ENCODE data around the gene SETD2.

Gene SETD2

DNA sequence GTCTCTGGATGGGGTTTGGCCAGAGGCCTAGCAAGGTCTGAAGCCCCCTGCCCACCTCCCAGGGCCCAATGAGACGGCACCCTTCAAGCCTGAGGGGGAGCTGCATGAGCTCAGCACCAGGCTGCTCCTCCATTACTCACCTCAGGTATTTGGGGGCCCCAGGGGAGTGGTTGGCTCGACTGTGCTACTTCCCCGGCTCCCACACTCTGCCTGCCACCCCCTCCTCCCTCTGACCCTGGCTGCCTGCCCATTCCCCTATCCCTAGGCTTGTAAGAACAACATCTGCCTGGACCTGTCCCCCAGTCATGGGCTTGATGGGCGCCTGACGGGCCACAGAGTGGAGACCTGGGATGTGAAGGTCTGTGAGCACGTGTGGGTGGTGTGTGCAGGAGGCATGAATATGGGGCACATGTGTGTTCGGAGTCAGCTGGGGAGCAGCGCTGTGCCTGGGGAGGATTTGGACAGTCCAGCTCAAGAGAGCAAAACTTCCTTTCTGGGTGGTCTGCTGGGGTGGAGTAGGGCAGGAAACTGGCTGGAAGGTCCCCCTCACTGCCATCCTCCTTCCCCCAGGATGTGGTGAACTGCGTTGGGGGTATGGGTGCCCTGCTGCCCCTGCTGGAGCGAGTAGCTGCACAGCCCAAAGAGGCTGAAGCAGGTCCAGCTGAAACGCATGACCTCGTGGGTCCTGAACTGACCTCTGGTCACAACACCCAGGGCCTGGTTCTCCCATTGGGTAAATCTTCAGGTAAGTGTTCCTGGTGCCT is 167.0 kb downstream of the SETD2 start:
- no peak for DNase-seq (ENCODE audit: low read depth)

DNA sequence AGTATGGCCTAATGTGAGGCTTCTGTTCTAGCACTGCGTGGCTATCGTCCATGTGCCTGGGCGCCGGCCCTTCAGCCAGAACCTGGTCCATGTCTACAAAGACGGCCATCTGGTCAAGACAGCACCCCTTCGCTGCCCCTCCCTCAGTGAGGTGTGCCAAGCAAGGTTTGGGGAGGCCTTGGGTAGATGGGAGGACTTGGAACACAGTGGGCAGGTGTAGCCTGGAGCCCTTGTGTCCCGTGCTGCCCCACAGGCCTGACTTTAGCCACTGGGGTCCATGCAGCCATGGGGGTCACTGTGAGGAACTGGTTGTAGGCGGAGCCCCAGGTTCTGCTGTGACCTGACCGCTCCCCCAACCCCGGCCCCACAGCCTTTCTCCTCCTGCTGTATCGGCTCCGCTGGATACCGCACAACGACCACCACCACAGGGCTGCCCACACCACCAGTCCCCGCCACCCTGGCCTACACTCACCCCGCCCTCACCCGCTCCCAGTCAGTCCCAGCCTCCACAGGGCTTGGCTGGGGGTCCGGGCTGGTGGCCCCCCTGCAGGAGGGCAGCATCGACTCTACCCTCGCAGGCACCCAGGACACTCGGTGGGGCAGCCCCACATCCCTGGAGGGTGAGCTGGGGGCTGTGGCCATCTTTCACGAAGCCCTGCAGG is 167.9 kb downstream of the SETD2 start:
- no peak for DNase-seq (ENCODE audit: low read depth)

DNA sequence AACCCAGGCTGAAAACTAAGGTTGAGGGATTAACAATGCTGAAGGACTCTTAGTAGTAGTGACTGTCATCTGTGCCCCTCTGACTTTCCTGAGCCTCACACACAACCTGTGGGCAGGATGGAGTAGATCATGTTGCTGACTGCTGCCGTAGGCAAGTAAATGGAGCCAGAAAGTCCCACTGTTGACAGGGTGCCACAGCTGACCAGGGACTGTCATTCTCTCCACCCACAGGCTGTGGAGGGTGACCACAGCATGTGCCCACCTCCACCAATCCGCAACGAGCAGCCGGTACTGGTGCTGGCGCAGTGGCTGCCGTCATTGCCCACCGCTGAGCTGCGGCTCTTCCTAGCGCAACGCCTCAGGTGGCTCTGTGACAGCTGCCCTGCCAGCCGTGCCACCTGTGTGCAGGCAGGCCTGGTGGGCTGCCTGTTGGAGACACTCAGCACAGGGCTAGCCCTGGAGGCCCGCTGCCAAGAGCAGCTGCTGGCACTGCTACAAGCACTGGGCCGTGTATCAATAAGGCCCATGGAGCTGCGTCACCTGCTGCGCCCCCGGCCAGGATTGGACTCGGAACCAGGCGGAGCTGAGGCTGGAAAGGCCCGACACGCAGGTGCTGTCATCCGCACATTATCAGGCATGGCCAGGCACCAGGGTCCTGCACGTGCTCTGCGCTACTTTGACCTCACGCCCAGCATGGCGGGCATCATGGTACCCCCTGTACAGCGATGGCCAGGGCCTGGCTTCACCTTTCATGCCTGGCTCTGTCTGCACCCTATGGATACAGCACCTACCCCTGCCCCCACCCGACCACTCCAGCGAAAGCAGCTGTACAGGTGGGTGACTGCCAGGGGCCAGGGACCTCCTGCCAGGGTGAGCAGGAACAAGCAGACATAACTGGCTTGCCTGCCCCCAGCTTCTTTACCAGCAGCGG is 168.8 kb downstream of the SETD2 start:
- no peak for DNase-seq (ENCODE audit: low read depth)

DNA sequence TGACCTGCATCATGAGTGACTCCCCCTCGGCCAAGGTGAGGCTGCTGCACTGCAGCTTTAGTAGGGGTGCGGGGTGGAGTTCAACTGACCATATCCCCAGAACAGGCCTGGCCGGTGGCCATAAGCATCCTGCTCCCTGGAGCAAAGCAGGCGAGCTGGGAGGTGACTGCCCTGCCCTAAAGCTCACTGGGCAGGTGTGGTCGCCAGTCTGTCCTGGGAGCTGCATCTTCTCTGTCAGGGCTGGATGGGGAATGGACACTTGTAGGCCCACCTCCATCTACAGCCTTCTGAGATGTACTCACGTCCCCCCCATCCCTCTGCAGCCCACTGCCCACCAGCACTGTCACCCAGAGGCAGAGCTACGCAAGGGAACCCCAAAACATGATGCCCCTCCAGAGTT is 169.9 kb downstream of the SETD2 start:
- DNase-seq (ENCODE audit: low read depth): no peak

DNA sequence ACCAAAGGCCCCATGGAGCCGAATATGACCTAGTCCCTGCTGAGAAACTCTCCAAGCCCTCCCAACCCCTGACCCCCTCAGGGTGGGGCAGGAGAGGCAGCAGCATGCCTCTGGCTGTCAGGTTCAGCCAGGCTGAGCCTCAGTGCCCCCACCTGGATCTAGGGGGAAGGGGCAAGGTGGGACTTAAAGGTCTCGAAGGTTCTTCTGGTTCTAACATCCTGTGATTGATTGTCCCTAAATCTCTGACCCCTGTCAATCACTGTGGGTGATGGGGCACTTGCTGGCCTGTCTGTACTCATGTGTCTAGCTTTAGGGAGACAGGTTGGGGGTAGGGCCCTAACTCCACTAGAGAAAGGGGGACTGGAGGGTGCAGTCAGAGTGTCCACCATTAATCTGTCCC is 170.6 kb downstream of the SETD2 start:
- no peak for DNase-seq (ENCODE audit: low read depth)

DNA sequence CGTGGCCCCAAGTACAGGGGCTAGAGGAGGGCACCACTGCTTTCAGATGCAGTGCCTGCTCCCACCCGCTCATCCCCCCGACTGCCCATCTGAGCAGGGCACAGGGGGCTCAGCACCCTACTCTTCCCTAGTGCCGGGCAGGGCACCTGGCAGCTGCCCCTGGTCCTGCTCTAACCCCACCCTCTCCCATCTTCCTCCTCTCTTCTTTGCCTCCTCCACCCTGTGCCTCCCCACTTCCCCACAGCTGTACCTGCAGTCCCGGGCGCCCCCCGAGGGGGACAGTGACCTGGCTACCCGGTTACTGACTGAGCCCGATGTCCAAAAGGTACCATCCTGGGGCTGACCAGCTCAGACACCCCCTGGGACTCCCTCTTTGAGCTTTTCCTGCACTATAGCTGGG is 171.7 kb downstream of the SETD2 start:
- DNase-seq (ENCODE audit: low read depth): no peak

DNA sequence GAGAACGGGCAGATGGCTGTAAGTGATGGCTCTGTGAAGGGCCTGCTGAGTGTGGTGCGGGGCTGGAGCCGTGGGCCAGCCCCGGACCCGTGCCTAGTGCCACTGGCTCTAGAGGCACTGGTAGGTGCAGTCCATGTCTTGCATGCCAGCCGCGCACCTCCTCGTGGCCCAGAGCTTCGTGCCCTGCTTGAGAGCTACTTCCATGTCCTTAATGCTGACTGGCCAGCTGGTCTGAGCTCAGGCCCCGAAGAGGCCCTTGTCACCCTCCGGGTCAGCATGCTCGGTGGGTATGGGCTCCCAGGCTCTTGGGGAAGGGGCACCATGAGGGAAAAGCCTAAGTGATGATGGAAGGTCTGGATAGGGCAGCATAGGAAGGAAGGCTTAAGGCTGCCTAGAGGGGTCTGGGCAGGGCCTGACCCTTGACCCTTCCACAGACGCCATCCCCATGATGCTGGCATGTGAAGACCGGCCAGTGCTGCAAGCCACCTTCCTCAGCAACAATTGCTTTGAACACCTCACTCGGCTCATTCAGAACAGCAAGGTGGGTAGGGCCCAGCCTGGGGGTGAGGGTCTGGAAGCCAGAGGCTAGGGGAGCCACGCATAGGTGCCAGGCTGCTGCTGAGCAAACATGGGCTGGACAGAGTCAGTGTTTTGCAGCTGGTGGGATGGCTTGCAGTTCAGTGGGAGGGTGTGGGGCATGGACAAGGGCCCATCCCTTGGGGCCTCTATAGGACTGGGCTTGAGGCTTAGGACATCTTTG is 172.3 kb downstream of the SETD2 start:
- DNase-seq (ENCODE audit: low read depth): no peak

DNA sequence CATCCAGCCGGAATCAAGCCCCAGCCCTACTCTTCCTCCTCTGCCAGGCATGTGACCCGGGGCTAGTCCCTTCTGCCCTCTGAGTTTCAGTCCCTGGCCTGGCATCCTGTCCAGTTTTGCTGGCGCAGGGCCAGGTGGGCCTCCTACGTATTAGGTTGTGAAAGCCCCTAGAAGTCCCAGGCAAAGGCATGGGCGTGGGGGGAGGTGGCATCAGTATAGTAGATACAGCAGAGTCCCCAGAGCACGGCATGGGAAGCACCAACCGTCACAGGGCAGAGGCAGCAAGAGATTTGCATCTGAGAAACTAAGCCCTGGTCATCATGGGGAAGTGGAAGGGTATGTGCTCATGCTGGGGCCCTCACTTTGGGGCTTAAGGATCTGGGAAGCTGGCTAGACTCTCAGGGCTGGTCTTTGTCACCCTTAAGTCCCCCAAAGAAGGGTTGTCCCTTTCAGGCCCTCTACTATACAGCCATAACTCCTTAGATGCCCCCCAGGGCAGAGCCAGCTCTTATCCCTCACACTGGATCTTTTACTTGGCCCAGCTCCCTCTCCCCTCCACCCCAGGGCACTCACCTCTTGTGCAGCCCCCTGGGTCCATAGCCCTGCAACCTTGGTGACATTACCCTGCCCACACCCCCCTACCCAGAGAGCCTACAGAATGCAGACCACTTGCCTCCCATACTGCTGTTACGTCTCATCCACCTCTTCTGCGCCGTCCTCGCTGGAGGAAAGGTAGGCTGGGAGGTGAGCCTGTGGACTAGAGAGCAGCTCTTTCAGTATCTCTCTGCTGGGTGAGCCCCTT is 173.1 kb downstream of the SETD2 start:
- no peak for DNase-seq (ENCODE audit: low read depth)

DNA sequence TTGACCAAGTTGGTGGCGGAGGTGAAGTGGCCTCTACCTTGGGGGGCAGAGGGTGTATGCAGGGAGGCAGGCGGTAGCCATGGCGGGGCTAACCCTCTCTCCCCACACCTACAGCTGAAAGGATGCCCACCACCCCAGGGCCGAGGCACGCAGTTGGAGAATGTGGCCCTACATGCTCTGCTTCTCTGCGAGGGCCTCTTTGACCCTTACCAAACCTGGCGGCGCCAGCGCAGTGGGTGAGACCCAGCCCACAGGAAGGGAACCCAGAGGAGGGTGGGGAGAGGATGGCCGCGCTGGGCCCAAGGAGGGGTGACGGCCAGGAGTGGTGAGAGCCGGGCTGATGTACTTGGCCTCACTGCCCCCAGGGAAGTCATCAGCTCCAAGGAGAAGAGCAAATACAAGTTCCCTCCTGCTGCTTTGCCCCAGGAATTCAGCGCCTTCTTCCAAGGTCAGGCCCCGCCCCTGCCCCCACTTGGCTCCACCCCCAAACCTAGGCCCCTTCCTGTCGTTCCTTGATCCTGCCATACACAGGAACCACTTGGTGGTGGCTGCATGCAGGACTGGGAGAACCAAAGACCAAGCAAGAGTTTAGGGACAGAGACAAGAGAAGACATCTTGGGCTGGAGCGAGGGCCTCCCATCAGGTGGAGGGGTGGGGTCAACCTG is 174.6 kb downstream of the SETD2 start:
- DNase-seq (ENCODE audit: low read depth): no peak

DNA sequence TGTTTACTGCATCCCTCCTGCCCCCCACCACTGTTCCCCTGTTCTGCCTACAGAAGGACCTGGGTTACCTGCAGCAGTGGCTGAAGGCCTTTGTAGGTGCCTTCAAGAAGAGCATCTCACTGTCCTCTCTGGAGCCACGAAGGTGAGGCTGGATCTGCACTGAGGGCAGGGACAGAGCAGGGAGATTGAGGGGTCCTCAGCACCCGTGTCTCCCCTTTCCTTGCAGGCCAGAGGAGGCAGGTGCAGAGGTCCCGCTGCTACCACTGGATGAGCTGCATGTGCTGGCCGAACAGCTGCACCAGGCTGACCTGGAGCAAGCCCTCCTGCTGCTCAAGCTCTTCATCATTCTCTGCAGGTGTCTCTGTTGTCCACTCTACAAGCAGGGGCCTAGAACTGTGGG is 175.3 kb downstream of the SETD2 start:
- no peak for DNase-seq (ENCODE audit: low read depth)

DNA sequence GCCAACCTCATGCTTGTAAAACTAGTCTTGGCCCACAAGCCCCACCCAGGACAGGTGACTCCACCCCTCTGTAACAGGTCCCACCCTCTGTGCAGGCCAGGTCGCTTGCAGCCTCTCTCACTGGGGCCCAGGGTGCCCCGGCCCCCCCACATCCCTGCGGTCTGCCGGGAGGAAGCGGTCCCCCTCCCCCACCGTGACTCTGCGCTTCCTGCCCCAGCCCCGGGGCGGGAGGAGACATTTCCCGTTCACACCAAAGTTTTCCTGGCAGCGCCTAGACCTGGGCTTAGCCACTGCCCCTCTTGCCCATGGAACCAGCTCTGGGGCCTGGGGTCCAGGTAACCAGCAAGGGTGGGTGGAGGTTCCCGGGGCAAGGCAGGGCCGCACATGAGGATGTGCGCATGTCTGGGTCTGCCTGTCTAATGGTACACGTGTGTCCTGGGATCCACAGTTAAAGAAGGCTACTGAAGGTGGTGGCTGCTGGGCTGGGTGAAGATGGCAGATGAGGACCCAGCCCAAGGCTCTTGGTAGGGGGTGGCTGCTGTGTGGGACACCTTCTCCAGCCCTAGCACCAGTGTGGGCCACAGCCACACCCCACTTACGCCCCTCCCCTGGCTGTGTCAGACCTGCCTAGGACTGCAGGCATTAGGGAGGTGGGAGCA is 176.0 kb downstream of the SETD2 start:
- DNase-seq (ENCODE audit: low read depth): peak; percentile 80

DNA sequence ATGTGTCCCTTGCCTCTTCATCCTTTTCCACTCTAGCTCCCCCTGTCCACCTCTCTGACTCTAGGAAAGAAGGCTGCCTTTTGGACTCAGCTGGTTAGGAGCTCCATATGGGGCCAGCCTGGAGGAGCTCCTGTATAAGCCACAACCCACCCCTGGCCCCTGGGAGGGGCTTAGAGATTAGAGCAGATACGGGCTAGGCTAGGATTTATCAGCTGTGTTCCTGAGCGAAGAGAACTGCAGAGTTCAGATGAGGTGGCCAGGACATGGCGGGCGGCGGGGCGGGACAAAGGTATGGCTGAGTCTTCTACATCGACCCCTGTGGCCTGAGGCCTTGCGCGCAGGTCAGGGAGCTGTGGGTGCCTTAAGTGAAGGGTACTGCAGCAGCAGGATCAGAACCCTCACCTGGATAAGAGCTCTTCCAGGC is 176.6 kb downstream of the SETD2 start:
- DNase-seq (ENCODE audit: low read depth): no peak

DNA sequence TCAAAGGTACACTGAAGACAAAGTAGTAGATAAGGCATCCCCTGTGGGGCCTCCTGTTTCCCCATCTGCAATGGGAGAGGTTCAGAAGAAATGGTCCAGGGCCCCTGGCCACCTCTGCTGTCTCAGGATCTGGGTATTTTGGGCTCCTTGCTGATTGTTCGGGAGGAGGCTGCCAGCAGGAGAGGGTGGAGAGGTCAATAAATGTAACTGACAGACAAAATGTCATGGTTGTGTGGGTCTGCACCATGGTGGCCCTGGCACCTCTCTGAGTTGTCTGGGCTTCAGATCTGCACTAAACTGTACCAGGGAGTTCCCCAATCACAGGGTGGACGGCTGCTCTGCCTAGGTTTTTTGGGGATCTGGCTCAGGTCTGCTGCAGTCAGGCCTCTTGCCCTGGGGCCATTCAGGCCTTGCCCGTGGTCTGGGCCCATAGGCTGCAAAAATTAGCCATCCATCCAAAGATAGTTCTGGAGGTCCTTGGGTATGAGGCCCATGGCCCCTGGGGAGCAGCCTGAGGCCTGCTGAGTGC is 177.1 kb downstream of the SETD2 start:
- DNase-seq (ENCODE audit: low read depth): no peak

DNA sequence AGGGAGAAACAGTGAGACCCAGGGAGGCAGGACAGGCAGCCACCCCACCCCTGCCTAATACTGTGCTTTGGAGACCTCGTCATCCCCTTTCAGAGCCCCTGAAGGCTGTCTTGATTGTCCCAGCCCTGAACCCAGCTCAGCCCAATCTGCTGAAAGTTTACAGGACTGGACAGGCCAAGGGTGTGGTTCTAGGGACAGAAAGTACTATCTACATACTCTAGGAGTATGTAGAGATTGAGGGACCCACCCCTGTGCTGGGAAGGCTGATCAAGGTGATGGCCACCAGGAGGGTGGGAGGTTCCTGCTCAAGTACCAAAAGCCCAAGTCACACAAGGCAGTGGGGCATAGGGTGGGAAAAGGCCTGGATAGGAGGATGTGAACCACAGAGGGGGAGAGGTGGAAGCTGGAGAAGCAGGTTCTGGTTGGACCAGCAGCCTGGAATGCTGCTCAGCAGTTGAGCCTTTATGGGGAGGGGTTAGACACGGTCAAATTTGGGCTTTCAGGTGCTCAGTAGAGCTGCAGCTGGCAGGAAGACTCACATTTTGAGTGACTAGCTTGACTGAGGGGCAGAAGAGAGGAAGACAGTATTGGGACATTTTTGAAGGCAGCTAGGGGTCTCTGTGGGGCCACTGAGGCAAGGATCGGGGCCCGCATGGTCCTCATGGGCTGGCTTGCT is 177.7 kb downstream of the SETD2 start:
- DNase-seq (ENCODE audit: low read depth): no peak

DNA sequence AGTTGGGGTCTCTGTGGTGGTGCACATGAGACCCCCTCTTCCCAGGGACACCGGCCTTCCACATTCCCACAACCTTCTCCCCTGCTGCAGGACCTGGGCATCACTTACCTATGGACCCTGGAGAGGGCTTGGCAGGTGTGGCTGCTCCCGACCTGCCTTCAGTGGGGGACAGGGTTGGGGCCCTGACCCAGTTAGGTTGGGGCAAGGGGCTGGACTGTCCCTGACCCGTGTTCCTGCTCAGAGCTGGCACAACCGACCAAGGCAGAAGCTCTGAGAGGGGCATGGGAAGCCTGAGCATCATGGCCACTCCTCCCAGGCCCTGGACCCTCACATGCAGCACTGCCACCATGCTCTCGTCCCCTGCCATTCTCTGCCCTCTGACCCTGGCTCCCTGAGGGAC is 178.3 kb downstream of the SETD2 start:
- DNase-seq (ENCODE audit: low read depth): no peak

DNA sequence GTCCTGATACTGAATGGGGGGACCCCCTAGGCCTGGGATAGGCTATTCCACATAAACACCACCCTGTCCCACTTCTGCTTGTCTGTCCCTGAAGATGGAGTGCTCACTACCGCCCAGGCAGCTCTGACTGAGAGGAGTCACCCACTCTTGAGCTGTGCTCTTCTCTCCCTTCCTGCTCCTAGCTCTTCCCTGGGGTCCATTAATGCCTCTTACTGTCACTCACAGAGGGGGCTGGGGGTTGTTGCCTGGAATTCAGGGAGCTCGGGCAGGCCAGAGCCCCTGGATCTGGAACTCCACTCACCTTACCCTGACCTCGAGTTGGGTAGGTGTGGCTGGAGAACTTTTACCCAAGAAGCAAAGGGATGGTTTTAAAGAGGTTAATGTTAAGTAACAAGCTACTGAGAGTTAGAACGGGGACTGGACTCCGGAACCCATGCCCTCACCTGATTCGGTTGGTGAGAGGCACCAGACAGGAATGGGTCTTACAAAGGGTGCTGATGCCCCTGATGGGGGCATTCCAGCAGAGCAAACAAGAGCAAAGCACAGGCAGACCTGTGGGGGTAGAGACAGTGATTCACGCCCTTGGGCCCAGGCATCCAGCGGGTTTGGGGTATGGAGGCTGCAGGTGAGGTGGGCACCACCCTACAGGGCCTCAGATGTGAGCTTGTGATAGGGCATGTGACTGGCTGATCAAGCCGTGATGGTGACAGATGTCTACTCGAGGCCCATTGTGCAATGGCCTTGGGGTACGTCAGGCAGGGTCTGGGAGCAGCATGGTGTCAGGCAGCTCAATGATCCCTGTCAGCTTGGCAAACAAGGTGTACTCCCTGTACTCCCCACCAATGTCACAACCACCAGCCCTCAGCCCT is 179.1 kb downstream of the SETD2 start:
- no peak for DNase-seq (ENCODE audit: low read depth)

DNA sequence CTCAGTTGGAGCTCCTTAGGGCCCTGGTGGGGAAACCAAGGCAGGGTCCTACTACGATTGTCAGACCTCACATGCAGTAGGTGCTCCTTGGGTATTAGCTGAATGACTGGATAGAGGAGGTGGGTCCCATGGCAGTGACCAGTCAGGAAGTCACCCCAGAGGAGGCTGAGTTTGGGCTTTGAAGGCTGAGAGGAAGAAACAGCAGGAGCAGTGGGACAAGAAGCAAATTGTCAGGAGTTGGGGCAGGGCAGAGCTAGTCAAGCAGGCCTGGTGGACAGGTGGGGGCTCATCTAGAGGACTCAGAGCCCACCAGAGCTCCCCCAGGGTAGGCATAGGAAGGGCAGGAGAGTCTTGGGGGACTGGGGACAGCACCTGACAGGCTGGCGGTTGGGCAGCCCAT is 181.4 kb downstream of the SETD2 start:
- no peak for DNase-seq (ENCODE audit: low read depth)

DNA sequence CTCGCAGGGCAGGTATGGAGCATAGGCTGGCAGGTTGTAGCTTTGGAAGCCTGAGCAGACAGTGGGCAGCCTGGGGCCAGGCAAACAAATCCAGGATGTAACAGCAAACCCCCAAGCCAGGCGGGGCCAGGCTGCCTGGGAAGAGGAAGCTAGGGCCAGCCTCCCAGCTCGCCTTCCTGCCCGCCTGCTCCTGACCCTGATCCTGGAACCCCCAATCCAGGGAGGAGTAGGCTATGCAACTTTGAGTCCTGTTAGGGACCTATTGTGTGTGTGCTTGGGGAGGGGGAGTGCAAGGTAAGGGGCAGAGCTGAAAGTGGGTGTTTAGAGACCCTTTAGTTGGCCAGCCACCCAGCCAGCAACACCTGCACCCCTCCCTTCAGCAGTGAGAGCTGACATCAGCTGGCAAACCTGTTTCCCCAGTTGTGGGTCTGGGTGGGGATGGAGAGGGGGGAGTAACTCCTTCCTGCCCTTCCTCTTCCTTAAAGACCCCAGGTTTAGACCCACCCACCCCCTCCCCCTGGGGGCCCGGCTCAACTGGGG is 181.9 kb downstream of the SETD2 start:
- no peak for DNase-seq (ENCODE audit: low read depth)
